HCT116 (cell line): ENCODE results near the gene LLGL2. TPM values are rescaled to one million over a fixed set of nuclear protein-coding genes. Genes with fewer than 3 reads are reported as not detected.

Source experiments
- ATAC-seq: fragments of 200-7000 bp; cut with Tn5 transposase; 2 replicates; pipeline ENCODE4 v1.9.1; 2020; ENCODE audit warnings: mild to moderate bottlenecking, moderate library complexity
- BruUV-seq: library from RNA; stranded (reverse); fragments of 400-500 nt; replicated peaks from 2 replicates; lab custom pipeline; 2021; lab: Mats Ljungman, UMichigan
- CTCF ChIA-PET: fragments of 300-600 bp; sonication (Branson Sonifier 250); formaldehyde crosslinking; loops from one replicate; lab custom pipeline; 2021; ENCODE audit warnings: antibody characterized with exemption; lab: Charles Lee
- POLR2A ChIA-PET: fragments of 300-600, 350-600 bp; sonication (Branson Sonifier 250); formaldehyde crosslinking; loops from one replicate; lab custom pipeline; 2021; ENCODE audit warnings: antibody characterized with exemption; lab: Charles Lee
- RAD21 ChIA-PET, 2 experiments: fragments of 300-600 bp; sonication (Branson Sonifier 250); formaldehyde crosslinking; loops; one replicate each; lab custom pipeline; 2023; ENCODE audit warnings: low total read pairs in 2 of 2; ENCODE audit not compliant: uncharacterized antibody in 2 of 2, unreplicated experiment in 2 of 2, low non-redundant PET in 1 of 2; lab: Charles Lee
- DNase-seq: peaks from one replicate; pipeline ENCODE4 v3.0.0-alpha.2; 2010; ENCODE audit warnings: low read depth, low spot score
- H2AFZ ChIP-seq: fragments of 200-600 bp; shearing (Covaris generic), sonication (generic); 2 replicates; pipeline ENCODE4 v1.6.1; 2017; ENCODE audit warnings: low read depth, mixed run types, mixed read lengths, antibody characterized with exemption, low read length; ENCODE audit not compliant: poor library complexity, severe bottlenecking
- H3K27ac ChIP-seq: 2 replicates; pipeline ENCODE4 v1.5.1; 2012; ENCODE audit warnings: low read depth, low read length
- H3K27me3 ChIP-seq: fragments of 200-600 bp; sonication (generic); 2 replicates; pipeline ENCODE4 v1.6.1; 2016; ENCODE audit warnings: mixed run types, low read length, mixed read lengths; ENCODE audit not compliant: insufficient read depth
- H3K36me3 ChIP-seq, 2 experiments: fragments of 200-500 bp in 1 of 2; fragments of 200-600 bp in 1 of 2; sonication (Bioruptor generic) in 1 of 2; sonication (generic) in 1 of 2; 2 replicates each; pipeline versions ENCODE4 v1.5.1 to v1.6.1; 2014 to 2016; ENCODE audit warnings: low read length in 2 of 2, inconsistent platforms in 1 of 2, mixed read lengths in 1 of 2, mixed run types in 1 of 2; ENCODE audit not compliant: insufficient read depth in 2 of 2, control insufficient read depth in 1 of 2
- H3K4me1 ChIP-seq, 2 experiments: fragments of 200-600 bp in 1 of 2; sonication (generic) in 1 of 2; 2 replicates each; pipeline versions ENCODE4 v1.5.1 to v1.6.1; 2012 to 2017; ENCODE audit warnings: low read length in 2 of 2, inconsistent platforms in 1 of 2, mild to moderate bottlenecking in 1 of 2, mixed read lengths in 1 of 2, mixed run types in 1 of 2, moderate library complexity in 1 of 2; ENCODE audit not compliant: insufficient read depth in 2 of 2, control insufficient read depth in 1 of 2
- H3K4me2 ChIP-seq: fragments of 200-600 bp; sonication (generic); 2 replicates; pipeline ENCODE4 v1.6.1; 2017; ENCODE audit warnings: mixed run types, low read length, mixed read lengths
- H3K4me3 ChIP-seq, 2 experiments: fragments of 200-600 bp in 1 of 2; sonication (generic) in 1 of 2; replicated peaks in 1 of 2; 2 replicates each; pipeline ENCODE4 v1.5.1; 2011 to 2016; ENCODE audit warnings: low read length in 2 of 2, control low read depth in 1 of 2, low read depth in 1 of 2, mild to moderate bottlenecking in 1 of 2, mixed read lengths in 1 of 2, mixed run types in 1 of 2
- H3K79me2 ChIP-seq: fragments of 200-600 bp; sonication (generic); 2 replicates; pipeline ENCODE4 v1.6.1; 2017; ENCODE audit warnings: mild to moderate bottlenecking, mixed run types, low read length, moderate library complexity, mixed read lengths; ENCODE audit not compliant: insufficient read depth
- H3K9ac ChIP-seq: fragments of 200-600 bp; sonication (generic); 2 replicates; pipeline ENCODE4 v1.6.1; 2016; ENCODE audit warnings: low read length, mixed read lengths
- H3K9me2 ChIP-seq: fragments of 200-600 bp; sonication (generic), shearing (Covaris generic); 2 replicates; pipeline ENCODE4 v1.6.1; 2017; ENCODE audit warnings: mixed run types, mild to moderate bottlenecking, moderate library complexity; ENCODE audit not compliant: insufficient read depth
- H3K9me3 ChIP-seq, 2 experiments: fragments of 200-500 bp in 1 of 2; fragments of 200-600 bp in 1 of 2; sonication (Bioruptor generic) in 1 of 2; sonication (generic) in 1 of 2; 2 replicates each; pipeline ENCODE4 v1.6.1; 2014 to 2017; ENCODE audit warnings: low read length in 2 of 2, mixed read lengths in 2 of 2, inconsistent platforms in 1 of 2, low read depth in 1 of 2, mild to moderate bottlenecking in 1 of 2, mixed run types in 1 of 2, moderate library complexity in 1 of 2; ENCODE audit not compliant: control insufficient read depth in 1 of 2, insufficient read depth in 1 of 2
- H4K20me1 ChIP-seq: fragments of 200-600 bp; sonication (generic), shearing (Covaris generic); 2 replicates; pipeline ENCODE4 v1.6.1; 2017; ENCODE audit warnings: mixed run types, mild to moderate bottlenecking, moderate library complexity; ENCODE audit not compliant: insufficient read depth
- CBX3 ChIP-seq: IDR thresholded peaks from 2 replicates; pipeline ENCODE4 v1.6.1; 2012; ENCODE audit warnings: low read depth
- CEBPB ChIP-seq: IDR thresholded peaks from 2 replicates; pipeline ENCODE4 v1.6.1; 2012; ENCODE audit warnings: low read depth
- CTCF ChIP-seq, 3 experiments: fragments of 200-600 bp in 1 of 3; sonication (generic) in 1 of 3; IDR thresholded peaks in 2 of 3; conservative IDR thresholded peaks in 1 of 3; 2 replicates each; pipeline ENCODE4 v1.5.1; 2012 to 2017; ENCODE audit warnings: low read depth in 2 of 3, low read length in 2 of 3, antibody characterized with exemption in 1 of 3, borderline replicate concordance in 1 of 3, control low read depth in 1 of 3, mild to moderate bottlenecking in 1 of 3, mixed read lengths in 1 of 3, mixed run types in 1 of 3, moderate library complexity in 1 of 3; ENCODE audit not compliant: insufficient read depth in 1 of 3
- ELF1 ChIP-seq: IDR thresholded peaks from 2 replicates; pipeline ENCODE4 v1.6.1; 2012; ENCODE audit warnings: low read depth, borderline replicate concordance
- EZH2 ChIP-seq: fragments of 200-600 bp; sonication (generic); IDR thresholded peaks from 2 replicates; pipeline ENCODE4 v1.6.1; 2017; ENCODE audit warnings: antibody characterized with exemption, mixed run types
- EZH2phosphoT487 ChIP-seq: fragments of 200-600 bp; IDR thresholded peaks from 2 replicates; pipeline ENCODE4 v1.6.1; 2018; ENCODE audit warnings: antibody characterized with exemption, borderline replicate concordance
- FOSL1 ChIP-seq: IDR thresholded peaks from 2 replicates; pipeline ENCODE4 v1.6.1; 2012; ENCODE audit warnings: low read depth
- POLR2AphosphoS5 ChIP-seq: IDR thresholded peaks from 2 replicates; pipeline ENCODE4 v1.6.1; 2011; ENCODE audit warnings: mild to moderate bottlenecking, low read depth, low read length, moderate library complexity
- TCF7L2 ChIP-seq: IDR thresholded peaks from 2 replicates; pipeline ENCODE4 v1.7.0; 2011; ENCODE audit warnings: borderline replicate concordance, inconsistent platforms; ENCODE audit not compliant: insufficient read depth, insufficient read length; ENCODE audit errors: extremely low read depth
- intact Hi-C: fragments of 100-400 bp; cut with micrococcal nuclease; formaldehyde crosslinking; loops from 2 replicates; pipeline ENCODE4 v1.10.0; 2022
- total RNA-seq: library from RNA; stranded (reverse); gene quantifications from one replicate; pipeline ENCODE4 v1.2.1, GENCODE V29; 2021; ENCODE audit not compliant: unreplicated experiment

LLGL2 gene
- total RNA-seq, 1 experiment from 2014 or later, result 209 TPM

- DNase-seq (no peak), ATAC-seq (peak; percentile 40)
- Histone ChIP-seq H4K20me1 (no peaks in the 10 kb centered on the region), H3K9ac (peak overlapping the region; percentile 69), H3K27ac (peak overlapping the region; percentile 95), H3K79me2 (peaks cover 10% of the 10 kb centered on the region; the same call in 1 of the 2 replicates), H3K4me3 (peak overlapping the region; percentile 50 to 58), H3K27me3 (no peaks in the 10 kb centered on the region), H3K9me2 (no peaks in the 10 kb centered on the region), H2AFZ (no peak overlapping the region), H3K9me3 (no peaks in the 10 kb centered on the region), H3K36me3 (no peaks in the 10 kb centered on the region; a peak in 1 of 4 replicates), H3K4me1 (peaks cover 33 to 39% of the 10 kb centered on the region in 2 experiments), H3K4me2 (peak overlapping the region; percentile 93)
- CTCF ChIA-PET, result interaction anchor here (0.7 to 1.6 kb wide), 4 partner anchors 25 to 84 kb away, joined by 3 to 11 read pairs (median 8); partner anchors contain the start of genes LLGL2, SMIM5 and TSEN54
- POLR2A ChIA-PET, result interaction anchor here (1.4 to 1.5 kb wide), 3 partner anchors 11 to 25 kb away, joined by 3 to 5 read pairs (median 4); partner anchors contain the start of gene LLGL2
- RAD21 ChIA-PET, result interaction anchor here in 1 of 2 experiments (1.2 to 1.4 kb wide), 2 partner anchors 25 to 34 kb away, joined by 3 to 10 read pairs; partner anchors contain the start of genes LLGL2 and TSEN54
- BruUV-seq, result no TSS peak
- intact Hi-C loops, result no loop called here
- no peak for TF ChIP-seq EZH2
These were observed 24.6 kb downstream of the LLGL2 start for GRCh38 chr17:75550139-75550465.

DNA sequence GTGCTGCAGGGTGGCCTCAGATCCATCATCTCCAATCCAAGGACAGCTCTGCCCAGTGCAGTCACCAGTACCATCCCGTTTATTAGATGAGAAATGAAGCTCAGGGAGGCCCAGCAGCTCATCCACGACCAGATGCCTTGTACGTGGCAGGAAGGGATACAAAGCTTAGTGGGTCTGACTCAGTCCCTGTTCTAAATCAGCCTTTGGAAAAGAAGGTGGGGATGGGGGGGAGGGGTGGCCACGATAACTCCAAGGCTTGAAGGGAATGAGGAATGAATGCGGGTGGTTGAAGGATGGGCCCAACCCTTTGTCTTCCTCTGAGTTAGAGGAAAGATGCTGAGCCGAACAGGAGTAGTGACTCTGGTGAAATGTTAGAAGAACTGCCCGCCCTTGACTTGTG, 25.8 kb downstream of the LLGL2 start:
- Histone ChIP-seq H3K4me1 (peaks cover 44 to 50% of the 10 kb centered on the region in 2 experiments), H3K36me3 (no peaks in the 10 kb centered on the region; a peak in 1 of 4 replicates), H3K4me2 (no peak overlapping the region), H4K20me1 (no peaks in the 10 kb centered on the region), H3K27ac (peak overlapping the region; percentile 95), H3K9me2 (no peaks in the 10 kb centered on the region), H3K79me2 (peaks cover 20% of the 10 kb centered on the region; the same call in 1 of the 2 replicates), H3K9ac (0 out of 2 replicates have a peak overlapping the region, but pooled peaks have one; percentile 3), H3K9me3 (no peaks in the 10 kb centered on the region), H3K4me3 (no peak overlapping the region), H3K27me3 (no peaks in the 10 kb centered on the region), H2AFZ (no peak overlapping the region)
- no TSS peak for BruUV-seq
- CTCF ChIA-PET, result no interaction called here
- ATAC-seq, result no peak
- no peak for DNase-seq
- RAD21 ChIA-PET, result interaction anchor here in 1 of 2 experiments (0.7 kb wide), 1 partner anchor 241 kb away, joined by 7 read pairs; no protein-coding TSS in a partner anchor
- POLR2A ChIA-PET, result interaction anchor here (0.6 to 1.5 kb wide), 2 partner anchors 19 to 352 kb away, joined by 3 read pairs; no protein-coding TSS in a partner anchor
- TF ChIP-seq ELF1 (no peak), EZH2 (no peak), FOSL1 (no peak), POLR2AphosphoS5 (no peak), CEBPB (no peak), CTCF (IDR thresholded peaks at IDR 0.05 in 2 of 3, conservative IDR thresholded peaks at IDR 0.05 in 1 of 3; ENCODE audit: borderline replicate concordance in 1 of 3, insufficient read depth in 1 of 3, low read depth in 2 of 3, low read length in 2 of 3) (no peak), TCF7L2 (no peak), CBX3 (no peak), EZH2phosphoT487 (no peak)
- intact Hi-C loops, result no loop called here
